Heart right ventricle (tissue), 16 donors: Measurements from ENCODE around the gene NUP205. TPM values are rescaled to one million over a fixed set of nuclear protein-coding genes. Genes with fewer than 3 reads are reported as not detected.
"Not testable (repeated sequence)": the region's sequence is repeated elsewhere in the genome, so short reads cannot be mapped to it uniquely, and the experiment has no call there.

Experiments used
- ATAC-seq, 8 donors: fragments of 200-7000 bp; cut with Tn5 transposase; one replicate each; pipeline ENCODE4 v1.9.1; 2020; ENCODE audit warnings: mild to moderate bottlenecking in 8 of 8, moderate library complexity in 8 of 8, moderate number of reproducible peaks in 1 of 8
- DNase-seq, 2 donors: peaks; one replicate each; pipeline ENCODE4 v3.0.0-alpha.2; 2020
- H3K27ac ChIP-seq, 10 donors: fragments of 200-600 bp; sonication (generic) in 2 of 10; one replicate each; pipeline versions ENCODE4 v1.5.0 to v1.8.0; 2020 to 2022; ENCODE audit warnings: mild to moderate bottlenecking in 3 of 10
- H3K27me3 ChIP-seq, 7 donors: fragments of 200-600 bp; one replicate each; pipeline ENCODE4 v1.8.0; 2021 to 2022; ENCODE audit warnings: mild to moderate bottlenecking in 2 of 7
- H3K36me3 ChIP-seq, 9 donors: fragments of 200-600 bp; sonication (generic) in 1 of 9; one replicate each; pipeline versions ENCODE4 v1.5.0 to v1.8.0; 2020 to 2022; ENCODE audit warnings: mild to moderate bottlenecking in 2 of 9
- H3K4me1 ChIP-seq, 9 donors: fragments of 200-600 bp; sonication (generic) in 1 of 9; one replicate each; pipeline versions ENCODE4 v1.5.0 to v1.8.0; 2020 to 2022; ENCODE audit warnings: mild to moderate bottlenecking in 4 of 9
- H3K4me3 ChIP-seq, 10 donors: fragments of 200-600 bp; sonication (generic) in 2 of 10; one replicate each; pipeline versions ENCODE4 v1.5.0 to v1.8.0; 2020 to 2022; ENCODE audit warnings: mild to moderate bottlenecking in 7 of 10, moderate library complexity in 2 of 10
- H3K9me3 ChIP-seq, 11 donors: fragments of 200-600 bp in 10 of 11; sonication (generic) in 2 of 11; one replicate each; pipeline versions ENCODE4 v1.5.0 to v1.8.0; 2013 to 2022; ENCODE audit warnings: mild to moderate bottlenecking in 2 of 11, control low read depth in 1 of 11, moderate library complexity in 1 of 11
- WGBS, 2 donors: extraction: QIAGEN DNeasy Blood & Tissue Kit; methylation state at CpG; one replicate each; pipeline ENCODE4 v1.1.7; 2013; ENCODE audit warnings: inconsistent platforms in 1 of 2; 5-methylcytosine and 5-hydroxymethylcytosine counted together
- intact Hi-C, 10 donors: fragments of 100-400 bp; cut with DNase I; formaldehyde crosslinking; loops; one replicate each; pipeline versions ENCODE4 v1.11.1 to v1.14.2; 2022
- polyA plus RNA-seq, 2 donors: library from polyadenylated mRNA; stranded (reverse); fragments of 200-250 nt; gene quantifications; one replicate each; pipeline ENCODE4 v1.2.3, GENCODE V29; 2013
- total RNA-seq, 10 donors: library from RNA; stranded (reverse); fragmentation: NEBNext Ultra II Directional in 3 of 10; extraction: Animal tissue kit (Norgen Biotek cat#: 25700) in 3 of 10; gene quantifications; one replicate each; pipeline versions ENCODE4 v1.2.1 to v1.2.4, GENCODE V29; 2021 to 2023
- TF ChIP-seq, protein P1 (sequence below), 9 donors: fragments of 200-600 bp; sonication (generic) in 2 of 9; IDR thresholded peaks; one replicate each; pipeline versions ENCODE4 v1.5.0 to v1.8.0; 2021 to 2022; ENCODE audit warnings: antibody characterized with exemption in 9 of 9, mild to moderate bottlenecking in 5 of 9, moderate library complexity in 1 of 9
- donor health status: Arrhythmogenic right ventricular cardiomyopathy.
- donor health status: ischemic (EF 13 %, LVEDD 7.1; RV severe dilation, severe dysfunction).
- donor health status: healthy with polysubstance abuse.
- donor health status: DM: no; HTN: yes; CAD: no.
- donor health status: DM: no; HTN: no; CAD: no.
- donor health status: ischemic (EF 25% LVEDD 6.9; RV normal size, moderate dysfunction).
- donor health status: ischemic (EF 25% LVEDD 5.7; RV mildly dilated, moderate dysfunction).
- donor health status: healthy.
- donor health status: DM: yes; HTN: yes; CAD: no.
- donor health status: Ischemic cardiomyopathy.
- donor health status: ischemic (EF 35%, LVEDD 5.7; RV mildly dilated, moderate dysfunction).
- donor health status: nonischemic (EF 11% LVEDD 7.7; RV severe dilation, severe dysfunction).
- donor health status: DM: yes; HTN: yes; CAD: no.
- donor health status: PGD.
- donor health status: ischemic (EF 29% LVEDD 5.4; RV normal size, mild dysfunction).
- donor health status: nonischemic (EF 23%, LVEDD 6.1; RV moderate dilation, normal function).

Gene NUP205
- total and polyA plus RNA-seq, 12 donors, result 11.6 to 23.6 (median 14.1) TPM

DNA sequence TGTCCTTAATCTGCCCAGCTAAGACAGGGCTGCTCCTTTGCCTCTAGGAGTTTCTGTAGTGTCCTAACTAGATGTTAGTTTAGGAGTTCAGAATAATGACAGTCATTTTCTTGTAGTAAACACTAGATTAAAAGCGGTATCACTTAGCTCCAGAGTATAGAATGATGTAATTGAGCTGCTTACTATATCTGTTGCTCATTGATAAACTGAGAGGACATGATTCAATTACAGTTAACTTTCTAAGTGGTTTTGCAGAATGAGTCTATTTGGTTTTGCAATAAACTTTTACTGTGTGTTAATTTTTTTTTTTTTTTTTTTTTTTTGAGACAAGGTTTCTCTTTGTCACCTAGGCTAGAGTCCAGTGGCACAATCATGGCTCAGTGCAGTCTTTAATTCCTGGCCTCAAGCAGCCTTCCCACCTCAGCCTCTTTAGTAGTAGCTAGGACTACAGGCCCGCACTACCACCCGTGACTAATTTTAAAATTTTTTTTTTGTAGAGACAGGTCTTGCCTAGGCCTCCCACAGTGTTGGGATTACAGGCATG lies 106.4 kb downstream of the NUP205 start:
- TF ChIP-seq, protein P1, sequence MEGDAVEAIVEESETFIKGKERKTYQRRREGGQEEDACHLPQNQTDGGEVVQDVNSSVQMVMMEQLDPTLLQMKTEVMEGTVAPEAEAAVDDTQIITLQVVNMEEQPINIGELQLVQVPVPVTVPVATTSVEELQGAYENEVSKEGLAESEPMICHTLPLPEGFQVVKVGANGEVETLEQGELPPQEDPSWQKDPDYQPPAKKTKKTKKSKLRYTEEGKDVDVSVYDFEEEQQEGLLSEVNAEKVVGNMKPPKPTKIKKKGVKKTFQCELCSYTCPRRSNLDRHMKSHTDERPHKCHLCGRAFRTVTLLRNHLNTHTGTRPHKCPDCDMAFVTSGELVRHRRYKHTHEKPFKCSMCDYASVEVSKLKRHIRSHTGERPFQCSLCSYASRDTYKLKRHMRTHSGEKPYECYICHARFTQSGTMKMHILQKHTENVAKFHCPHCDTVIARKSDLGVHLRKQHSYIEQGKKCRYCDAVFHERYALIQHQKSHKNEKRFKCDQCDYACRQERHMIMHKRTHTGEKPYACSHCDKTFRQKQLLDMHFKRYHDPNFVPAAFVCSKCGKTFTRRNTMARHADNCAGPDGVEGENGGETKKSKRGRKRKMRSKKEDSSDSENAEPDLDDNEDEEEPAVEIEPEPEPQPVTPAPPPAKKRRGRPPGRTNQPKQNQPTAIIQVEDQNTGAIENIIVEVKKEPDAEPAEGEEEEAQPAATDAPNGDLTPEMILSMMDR (IDR thresholded peaks at IDR 0.05), result no peak
- intact Hi-C loops, result loop anchor here in 4 of 10 donors (10.0 kb wide), 4 partner anchors 131 to 351 kb away; partner anchors contain the start of gene MTPN (in 1 of the 4)
- Histone ChIP-seq H3K9me3 (no peaks in the 10 kb centered on the region), H3K4me1 (peaks cover 6 to 65% (median 44%) of the 10 kb centered on the region in 9 donors), H3K27ac (peak overlapping the region in 5 of 10 donors; percentile 93 to 98 (median 95)), H3K36me3 (peaks cover 0 to 8% (median 0%) of the 10 kb centered on the region in 9 donors), H3K4me3 (peak overlapping the region in 5 of 10 donors; percentile 78 to 98 (median 84)), H3K27me3 (no peaks in the 10 kb centered on the region)
- ATAC-seq (no peak), DNase-seq (no peak)
- 66 to 70% methylated on average over 3 of the region's 3 CpGs for WGBS, 2 donors

DNA sequence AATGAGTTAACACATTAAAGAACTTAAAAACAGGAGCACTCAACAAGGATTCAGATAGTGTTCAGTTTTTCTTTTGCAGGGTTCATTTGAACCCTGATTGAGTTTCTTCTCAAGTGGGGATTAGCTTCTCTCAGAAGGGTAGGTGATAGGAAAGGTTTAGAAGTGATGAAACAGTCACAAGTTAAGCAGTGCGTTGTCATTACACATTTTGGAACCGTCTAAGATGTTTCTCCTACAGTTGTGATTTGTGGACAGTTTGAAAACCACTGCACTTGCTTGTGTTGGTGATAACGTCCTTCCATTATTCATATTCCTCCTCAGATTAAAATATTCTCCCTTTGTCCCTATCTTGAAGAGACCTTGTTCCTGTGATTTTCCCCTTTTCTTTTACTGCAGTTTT lies 107.3 kb downstream of the NUP205 start:
- intact Hi-C loops, result loop anchor here in 5 of 10 donors (5.0 to 10.0 kb wide), 5 partner anchors 130 to 350 kb away; partner anchors contain the start of gene MTPN (in 1 of the 5)
- peak overlapping the region in 2 of 10 donors; percentile 94 to 98 for H3K27ac ChIP-seq
- no peaks in the 10 kb centered on the region for H3K27me3 ChIP-seq
- H3K9me3 ChIP-seq, result no peaks in the 10 kb centered on the region
- WGBS, 2 donors, result 49 to 50% methylated on average over 3 of the region's 3 CpGs
- DNase-seq (no peak), ATAC-seq (no peak)
- TF ChIP-seq, protein P1 (IDR thresholded peaks at IDR 0.05), result no peak
- peaks cover 0 to 8% (median 0%) of the 10 kb centered on the region in 9 donors for H3K36me3 ChIP-seq
- H3K4me3 ChIP-seq, result no peak overlapping the region
- H3K4me1 ChIP-seq, result peaks cover 6 to 68% (median 53%) of the 10 kb centered on the region in 9 donors

DNA sequence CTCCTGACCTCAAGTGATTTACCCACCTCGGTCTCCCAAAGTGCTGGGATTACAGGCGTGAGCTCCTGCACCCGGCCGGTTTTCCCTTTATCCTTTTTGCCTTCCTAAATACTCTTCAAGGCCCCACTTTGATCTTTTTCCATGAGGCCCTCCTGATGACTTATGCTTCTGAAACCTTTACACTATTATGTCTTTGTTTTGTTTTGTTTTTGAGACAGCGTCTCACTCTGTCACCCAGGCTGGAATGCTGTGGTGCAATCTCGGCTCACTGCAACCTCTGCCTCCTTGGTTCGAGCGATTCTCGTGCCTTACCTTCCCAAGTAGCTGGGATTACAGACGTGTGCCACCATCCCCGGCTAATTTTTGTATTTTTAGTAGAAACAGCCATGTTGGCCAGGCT lies 108.4 kb downstream of the NUP205 start:
- TF ChIP-seq, protein P1 (IDR thresholded peaks at IDR 0.05), result no peak

DNA sequence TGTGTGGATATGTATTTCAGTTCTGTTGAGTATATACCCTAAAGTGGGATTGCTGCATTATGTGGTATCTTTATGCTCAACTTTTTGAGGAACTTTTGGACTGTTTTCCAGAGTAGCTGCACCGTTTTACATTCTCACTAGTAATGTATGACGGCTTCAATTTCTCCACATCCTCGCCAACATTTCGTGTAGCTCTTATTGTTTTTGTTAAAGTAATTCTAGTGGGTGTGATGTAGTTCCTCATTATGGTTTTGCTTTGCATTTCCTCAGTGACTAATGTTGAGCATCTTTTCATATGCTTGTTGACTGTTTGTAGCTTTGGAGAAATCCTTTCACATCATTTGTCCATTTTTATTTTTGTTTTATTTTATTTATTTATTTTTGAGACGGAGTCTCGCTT lies 109.1 kb downstream of the NUP205 start:
- H3K27me3 ChIP-seq, result no peaks in the 10 kb centered on the region
- H3K36me3 ChIP-seq, result peaks cover 0 to 8% (median 0%) of the 10 kb centered on the region in 9 donors
- no peaks in the 10 kb centered on the region for H3K9me3 ChIP-seq
- no peak overlapping the region for H3K4me3 ChIP-seq
- intact Hi-C loops, result loop anchor here in 5 of 10 donors (5.0 to 10.0 kb wide), 5 partner anchors 128 to 348 kb away; partner anchors contain the start of gene MTPN (in 1 of the 5)
- TF ChIP-seq, protein P1 (IDR thresholded peaks at IDR 0.05), result no peak
- H3K27ac ChIP-seq, result peak overlapping the region in 5 of 10 donors; percentile 25 to 71 (median 59)
- no peak for DNase-seq
- WGBS, 2 donors, result 56 to 74% methylated on average over 6 of the region's 6 CpGs
- ATAC-seq, result no peak
- peaks cover 8 to 84% (median 67%) of the 10 kb centered on the region in 9 donors for H3K4me1 ChIP-seq

More for the DNA sequence above, 108.4 kb downstream of the NUP205 start:
- no peak overlapping the region for H3K4me3 ChIP-seq
- H3K4me1 ChIP-seq, result peaks cover 8 to 80% (median 64%) of the 10 kb centered on the region in 9 donors
- WGBS, 2 donors, result 72 to 83% methylated on average over 11 of the region's 11 CpGs
- H3K27ac ChIP-seq, result peak overlapping the region in 4 of 10 donors; percentile 1 to 71 (median 60)
- H3K36me3 ChIP-seq, result peaks cover 0 to 8% (median 0%) of the 10 kb centered on the region in 9 donors
- ATAC-seq, result no peak
- no peak for DNase-seq
- intact Hi-C loops, result loop anchor here in 5 of 10 donors (5.0 to 10.0 kb wide), 5 partner anchors 129 to 349 kb away; partner anchors contain the start of gene MTPN (in 1 of the 5)
- no peaks in the 10 kb centered on the region for H3K27me3 ChIP-seq
- H3K9me3 ChIP-seq, result no peaks in the 10 kb centered on the region

DNA sequence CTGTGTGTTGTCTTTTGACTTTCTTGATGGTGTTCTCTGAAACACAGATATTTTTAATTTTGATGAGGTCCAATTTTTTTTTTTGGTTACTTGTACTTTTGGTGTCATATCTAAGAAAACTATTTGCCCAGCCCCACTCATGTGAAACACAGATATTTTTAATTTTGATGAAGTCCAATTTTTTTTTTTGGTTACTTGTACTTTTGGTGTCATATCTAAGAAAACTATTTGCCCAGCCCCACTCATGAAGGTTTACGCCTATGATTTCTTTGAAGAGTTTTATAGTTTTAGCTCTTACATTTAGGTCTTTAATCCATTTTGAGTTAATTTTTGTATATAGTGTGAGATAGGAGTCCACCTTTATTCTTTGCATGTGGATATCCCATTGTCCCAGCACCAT lies 109.9 kb downstream of the NUP205 start:
- intact Hi-C loops, result loop anchor here in 5 of 10 donors (5.0 to 10.0 kb wide), 5 partner anchors 127 to 347 kb away; partner anchors contain the start of gene MTPN (in 1 of the 5)
- H3K4me3 ChIP-seq, H3K27me3 ChIP-seq, ATAC-seq, H3K9me3 ChIP-seq, DNase-seq, H3K36me3 ChIP-seq: not testable (repeated sequence)
- peaks cover 8 to 89% (median 73%) of the 10 kb centered on the region in 9 donors for H3K4me1 ChIP-seq
- 97 to 100% methylated on average over 1 of the region's 1 CpG for WGBS, 2 donors
- peak overlapping the region in 2 of 10 donors; percentile 60 to 71 for H3K27ac ChIP-seq

DNA sequence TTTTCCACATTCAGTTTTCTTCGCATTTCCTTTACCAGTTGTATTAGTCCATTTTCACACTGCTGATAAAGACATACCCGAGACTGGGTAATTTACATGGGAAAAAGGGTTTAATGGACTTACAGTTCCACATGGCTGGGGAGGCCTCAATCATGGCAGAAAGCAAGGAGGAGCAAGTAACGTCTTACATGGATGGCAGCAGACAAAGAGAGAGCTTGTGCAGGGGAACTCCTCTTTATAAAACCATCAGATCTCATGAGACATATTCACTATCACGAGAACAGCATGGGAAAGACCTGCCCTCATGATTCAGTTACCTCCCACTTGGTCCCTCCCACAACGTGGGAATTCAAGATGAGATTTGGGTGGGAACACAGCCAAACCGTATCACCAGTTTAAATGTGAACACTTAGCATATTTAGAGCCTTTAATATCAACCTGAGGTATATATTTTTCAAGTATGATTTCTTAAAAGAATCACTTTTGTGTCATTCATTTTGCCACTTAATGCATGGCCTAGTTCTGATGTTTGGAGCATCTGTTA lies 111.2 kb downstream of the NUP205 start:
- H3K4me3 ChIP-seq, H3K27me3 ChIP-seq, ATAC-seq, DNase-seq, H3K9me3 ChIP-seq: not testable (repeated sequence)
- Histone ChIP-seq H3K4me1 (peaks cover 6 to 93% (median 76%) of the 10 kb centered on the region in 9 donors), H3K27ac (peak overlapping the region in 2 of 10 donors; percentile 56 to 63), H3K36me3 (peaks cover 0 to 11% (median 0%) of the 10 kb centered on the region in 9 donors)
- WGBS, 2 donors, result 64% methylated on average over 6 of the region's 6 CpGs
- intact Hi-C loops, result loop anchor here in 5 of 10 donors (5.0 to 10.0 kb wide), 5 partner anchors 126 to 346 kb away; partner anchors contain the start of gene MTPN (in 1 of the 5)
